HCT116 (cell line): ENCODE measurements around the gene ACHE. TPM values are rescaled to one million over a fixed set of nuclear protein-coding genes. Genes with fewer than 3 reads are reported as not detected.

Source experiments
- ATAC-seq: fragments of 200-7000 bp; cut with Tn5 transposase; 2 replicates; pipeline ENCODE4 v1.9.1; 2020; ENCODE audit warnings: mild to moderate bottlenecking, moderate library complexity
- BruUV-seq: library from RNA; stranded (reverse); fragments of 400-500 nt; replicated peaks from 2 replicates; lab custom pipeline; 2021; lab: Mats Ljungman, UMichigan
- CTCF ChIA-PET: fragments of 300-600 bp; sonication (Branson Sonifier 250); formaldehyde crosslinking; loops from one replicate; lab custom pipeline; 2021; ENCODE audit warnings: antibody characterized with exemption; lab: Charles Lee
- POLR2A ChIA-PET: fragments of 300-600, 350-600 bp; sonication (Branson Sonifier 250); formaldehyde crosslinking; loops from one replicate; lab custom pipeline; 2021; ENCODE audit warnings: antibody characterized with exemption; lab: Charles Lee
- RAD21 ChIA-PET, 2 experiments: fragments of 300-600 bp; sonication (Branson Sonifier 250); formaldehyde crosslinking; loops; one replicate each; lab custom pipeline; 2023; ENCODE audit warnings: low total read pairs in 2 of 2; ENCODE audit not compliant: uncharacterized antibody in 2 of 2, unreplicated experiment in 2 of 2, low non-redundant PET in 1 of 2; lab: Charles Lee
- DNase-seq: peaks from one replicate; pipeline ENCODE4 v3.0.0-alpha.2; 2010; ENCODE audit warnings: low read depth, low spot score
- H2AFZ ChIP-seq: fragments of 200-600 bp; shearing (Covaris generic), sonication (generic); 2 replicates; pipeline ENCODE4 v1.6.1; 2017; ENCODE audit warnings: low read depth, mixed run types, mixed read lengths, antibody characterized with exemption, low read length; ENCODE audit not compliant: poor library complexity, severe bottlenecking
- H3K27ac ChIP-seq: 2 replicates; pipeline ENCODE4 v1.5.1; 2012; ENCODE audit warnings: low read depth, low read length
- H3K27me3 ChIP-seq: fragments of 200-600 bp; sonication (generic); 2 replicates; pipeline ENCODE4 v1.6.1; 2016; ENCODE audit warnings: mixed run types, low read length, mixed read lengths; ENCODE audit not compliant: insufficient read depth
- H3K36me3 ChIP-seq, 2 experiments: fragments of 200-500 bp in 1 of 2; fragments of 200-600 bp in 1 of 2; sonication (Bioruptor generic) in 1 of 2; sonication (generic) in 1 of 2; 2 replicates each; pipeline versions ENCODE4 v1.5.1 to v1.6.1; 2014 to 2016; ENCODE audit warnings: low read length in 2 of 2, inconsistent platforms in 1 of 2, mixed read lengths in 1 of 2, mixed run types in 1 of 2; ENCODE audit not compliant: insufficient read depth in 2 of 2, control insufficient read depth in 1 of 2
- H3K4me1 ChIP-seq, 2 experiments: fragments of 200-600 bp in 1 of 2; sonication (generic) in 1 of 2; 2 replicates each; pipeline versions ENCODE4 v1.5.1 to v1.6.1; 2012 to 2017; ENCODE audit warnings: low read length in 2 of 2, inconsistent platforms in 1 of 2, mild to moderate bottlenecking in 1 of 2, mixed read lengths in 1 of 2, mixed run types in 1 of 2, moderate library complexity in 1 of 2; ENCODE audit not compliant: insufficient read depth in 2 of 2, control insufficient read depth in 1 of 2
- H3K4me2 ChIP-seq: fragments of 200-600 bp; sonication (generic); 2 replicates; pipeline ENCODE4 v1.6.1; 2017; ENCODE audit warnings: mixed run types, low read length, mixed read lengths
- H3K4me3 ChIP-seq, 2 experiments: fragments of 200-600 bp in 1 of 2; sonication (generic) in 1 of 2; replicated peaks in 1 of 2; 2 replicates each; pipeline ENCODE4 v1.5.1; 2011 to 2016; ENCODE audit warnings: low read length in 2 of 2, control low read depth in 1 of 2, low read depth in 1 of 2, mild to moderate bottlenecking in 1 of 2, mixed read lengths in 1 of 2, mixed run types in 1 of 2
- H3K79me2 ChIP-seq: fragments of 200-600 bp; sonication (generic); 2 replicates; pipeline ENCODE4 v1.6.1; 2017; ENCODE audit warnings: mild to moderate bottlenecking, mixed run types, low read length, moderate library complexity, mixed read lengths; ENCODE audit not compliant: insufficient read depth
- H3K9ac ChIP-seq: fragments of 200-600 bp; sonication (generic); 2 replicates; pipeline ENCODE4 v1.6.1; 2016; ENCODE audit warnings: low read length, mixed read lengths
- H3K9me2 ChIP-seq: fragments of 200-600 bp; sonication (generic), shearing (Covaris generic); 2 replicates; pipeline ENCODE4 v1.6.1; 2017; ENCODE audit warnings: mixed run types, mild to moderate bottlenecking, moderate library complexity; ENCODE audit not compliant: insufficient read depth
- H3K9me3 ChIP-seq, 2 experiments: fragments of 200-500 bp in 1 of 2; fragments of 200-600 bp in 1 of 2; sonication (Bioruptor generic) in 1 of 2; sonication (generic) in 1 of 2; 2 replicates each; pipeline ENCODE4 v1.6.1; 2014 to 2017; ENCODE audit warnings: low read length in 2 of 2, mixed read lengths in 2 of 2, inconsistent platforms in 1 of 2, low read depth in 1 of 2, mild to moderate bottlenecking in 1 of 2, mixed run types in 1 of 2, moderate library complexity in 1 of 2; ENCODE audit not compliant: control insufficient read depth in 1 of 2, insufficient read depth in 1 of 2
- H4K20me1 ChIP-seq: fragments of 200-600 bp; sonication (generic), shearing (Covaris generic); 2 replicates; pipeline ENCODE4 v1.6.1; 2017; ENCODE audit warnings: mixed run types, mild to moderate bottlenecking, moderate library complexity; ENCODE audit not compliant: insufficient read depth
- CEBPB ChIP-seq: IDR thresholded peaks from 2 replicates; pipeline ENCODE4 v1.6.1; 2012; ENCODE audit warnings: low read depth
- CTCF ChIP-seq, 3 experiments: fragments of 200-600 bp in 1 of 3; sonication (generic) in 1 of 3; IDR thresholded peaks in 2 of 3; conservative IDR thresholded peaks in 1 of 3; 2 replicates each; pipeline ENCODE4 v1.5.1; 2012 to 2017; ENCODE audit warnings: low read depth in 2 of 3, low read length in 2 of 3, antibody characterized with exemption in 1 of 3, borderline replicate concordance in 1 of 3, control low read depth in 1 of 3, mild to moderate bottlenecking in 1 of 3, mixed read lengths in 1 of 3, mixed run types in 1 of 3, moderate library complexity in 1 of 3; ENCODE audit not compliant: insufficient read depth in 1 of 3
- EGR1 ChIP-seq: IDR thresholded peaks from 2 replicates; pipeline ENCODE4 v1.6.1; 2012; ENCODE audit warnings: low read depth
- ELF1 ChIP-seq: IDR thresholded peaks from 2 replicates; pipeline ENCODE4 v1.6.1; 2012; ENCODE audit warnings: low read depth, borderline replicate concordance
- EZH2 ChIP-seq: fragments of 200-600 bp; sonication (generic); IDR thresholded peaks from 2 replicates; pipeline ENCODE4 v1.6.1; 2017; ENCODE audit warnings: antibody characterized with exemption, mixed run types
- EZH2phosphoT487 ChIP-seq: fragments of 200-600 bp; IDR thresholded peaks from 2 replicates; pipeline ENCODE4 v1.6.1; 2018; ENCODE audit warnings: antibody characterized with exemption, borderline replicate concordance
- JUND ChIP-seq: IDR thresholded peaks from 2 replicates; pipeline ENCODE4 v1.6.1; 2012
- MAX ChIP-seq: IDR thresholded peaks from 2 replicates; pipeline ENCODE4 v1.6.1; 2012
- POLR2A ChIP-seq: IDR thresholded peaks from 2 replicates; pipeline ENCODE4 v1.7.0; 2011; ENCODE audit warnings: borderline replicate concordance; ENCODE audit not compliant: insufficient read depth, insufficient read length; ENCODE audit errors: extremely low read depth
- SIN3A ChIP-seq: IDR thresholded peaks from 2 replicates; pipeline ENCODE4 v1.6.1; 2012; ENCODE audit warnings: low read depth
- SRF ChIP-seq: IDR thresholded peaks from 2 replicates; pipeline ENCODE4 v1.6.1; 2012; ENCODE audit warnings: low read depth
- YY1 ChIP-seq: IDR thresholded peaks from 2 replicates; pipeline ENCODE4 v1.6.1; 2011; ENCODE audit warnings: low read length, low read depth, moderate library complexity, mild to moderate bottlenecking; ENCODE audit not compliant: insufficient replicate concordance; ENCODE audit errors: extremely low read depth
- ZFX ChIP-seq: fragments of 450-650 bp; IDR thresholded peaks from 2 replicates; pipeline ENCODE4 v1.6.1; 2017
- ZNF274 ChIP-seq: fragments of 200-500 bp; sonication (Bioruptor generic); IDR thresholded peaks from 2 replicates; pipeline ENCODE4 v1.6.1; 2014; ENCODE audit warnings: mild to moderate bottlenecking, low read depth, low read length, inconsistent platforms
- intact Hi-C: fragments of 100-400 bp; cut with micrococcal nuclease; formaldehyde crosslinking; loops from 2 replicates; pipeline ENCODE4 v1.10.0; 2022
- total RNA-seq: library from RNA; stranded (reverse); gene quantifications from one replicate; pipeline ENCODE4 v1.2.1, GENCODE V29; 2021; ENCODE audit not compliant: unreplicated experiment
- TF ChIP-seq, protein P1 (sequence below): IDR thresholded peaks from 2 replicates; pipeline ENCODE4 v1.6.1; 2011; ENCODE audit warnings: mild to moderate bottlenecking, low read length, moderate library complexity; ENCODE audit not compliant: insufficient replicate concordance; ENCODE audit errors: extremely low read depth
- TF ChIP-seq, protein P2 (sequence below): IDR thresholded peaks from 2 replicates; pipeline ENCODE4 v1.6.1; 2012; ENCODE audit warnings: low read depth
- TF ChIP-seq, protein P3 (sequence below): IDR thresholded peaks from 2 replicates; pipeline ENCODE4 v1.6.1; 2012

ACHE gene
- total RNA-seq, 1 experiment from 2014 or later = 1.8 TPM

GRCh38 chr7:100895956-100896731, 456 bp upstream of the ACHE start:
- no peak overlapping the region for H3K27ac ChIP-seq
- ChIA-PET POLR2A (interaction anchor here (0.7 kb wide), 1 partner anchor 387 kb away, joined by 3 read pairs; no protein-coding TSS in a partner anchor), CTCF (interaction anchor here (1.4 to 2.7 kb wide), 2 partner anchors 386 to 387 kb away, joined by 6 to 8 read pairs; no protein-coding TSS in a partner anchor), RAD21 (no interaction called here)
- no TSS peak for BruUV-seq
- H3K27me3 ChIP-seq = no peaks in the 10 kb centered on the region; the same call in 1 of the 2 replicates
- intact Hi-C loops = loop anchor here (1.0 to 5.0 kb wide), 3 partner anchors 241 to 387 kb away; no protein-coding TSS in a partner anchor
- peaks cover 5 to 36% of the 10 kb centered on the region in 2 experiments for H3K4me1 ChIP-seq
- ATAC-seq = peak; percentile 50
- H3K4me3 ChIP-seq = peak overlapping the region; percentile 37 to 56
- DNase-seq = no peak
- peak overlapping the region; percentile 91 for H3K4me2 ChIP-seq
- no peak overlapping the region for H3K9ac ChIP-seq
- H3K36me3 ChIP-seq = no peaks in the 10 kb centered on the region
- H3K79me2 ChIP-seq = no peaks in the 10 kb centered on the region
- TF ChIP-seq CEBPB (no peak), EGR1 (no peak), CTCF (IDR thresholded peaks at IDR 0.05 in 2 of 3, conservative IDR thresholded peaks at IDR 0.05 in 1 of 3; ENCODE audit: borderline replicate concordance in 1 of 3, insufficient read depth in 1 of 3, low read depth in 2 of 3, low read length in 2 of 3) (no peak), ELF1 (no peak), EZH2phosphoT487 (no peak), YY1 (no peak), JUND (no peak), ZNF274 (no peak), ZFX (no peak), SIN3A (no peak), MAX (no peak), POLR2A (no peak), EZH2 (no peak), SRF (no peak)
- TF ChIP-seq, protein P1, sequence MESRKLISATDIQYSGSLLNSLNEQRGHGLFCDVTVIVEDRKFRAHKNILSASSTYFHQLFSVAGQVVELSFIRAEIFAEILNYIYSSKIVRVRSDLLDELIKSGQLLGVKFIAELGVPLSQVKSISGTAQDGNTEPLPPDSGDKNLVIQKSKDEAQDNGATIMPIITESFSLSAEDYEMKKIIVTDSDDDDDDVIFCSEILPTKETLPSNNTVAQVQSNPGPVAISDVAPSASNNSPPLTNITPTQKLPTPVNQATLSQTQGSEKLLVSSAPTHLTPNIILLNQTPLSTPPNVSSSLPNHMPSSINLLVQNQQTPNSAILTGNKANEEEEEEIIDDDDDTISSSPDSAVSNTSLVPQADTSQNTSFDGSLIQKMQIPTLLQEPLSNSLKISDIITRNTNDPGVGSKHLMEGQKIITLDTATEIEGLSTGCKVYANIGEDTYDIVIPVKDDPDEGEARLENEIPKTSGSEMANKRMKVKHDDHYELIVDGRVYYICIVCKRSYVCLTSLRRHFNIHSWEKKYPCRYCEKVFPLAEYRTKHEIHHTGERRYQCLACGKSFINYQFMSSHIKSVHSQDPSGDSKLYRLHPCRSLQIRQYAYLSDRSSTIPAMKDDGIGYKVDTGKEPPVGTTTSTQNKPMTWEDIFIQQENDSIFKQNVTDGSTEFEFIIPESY = no peak
- TF ChIP-seq, protein P2, sequence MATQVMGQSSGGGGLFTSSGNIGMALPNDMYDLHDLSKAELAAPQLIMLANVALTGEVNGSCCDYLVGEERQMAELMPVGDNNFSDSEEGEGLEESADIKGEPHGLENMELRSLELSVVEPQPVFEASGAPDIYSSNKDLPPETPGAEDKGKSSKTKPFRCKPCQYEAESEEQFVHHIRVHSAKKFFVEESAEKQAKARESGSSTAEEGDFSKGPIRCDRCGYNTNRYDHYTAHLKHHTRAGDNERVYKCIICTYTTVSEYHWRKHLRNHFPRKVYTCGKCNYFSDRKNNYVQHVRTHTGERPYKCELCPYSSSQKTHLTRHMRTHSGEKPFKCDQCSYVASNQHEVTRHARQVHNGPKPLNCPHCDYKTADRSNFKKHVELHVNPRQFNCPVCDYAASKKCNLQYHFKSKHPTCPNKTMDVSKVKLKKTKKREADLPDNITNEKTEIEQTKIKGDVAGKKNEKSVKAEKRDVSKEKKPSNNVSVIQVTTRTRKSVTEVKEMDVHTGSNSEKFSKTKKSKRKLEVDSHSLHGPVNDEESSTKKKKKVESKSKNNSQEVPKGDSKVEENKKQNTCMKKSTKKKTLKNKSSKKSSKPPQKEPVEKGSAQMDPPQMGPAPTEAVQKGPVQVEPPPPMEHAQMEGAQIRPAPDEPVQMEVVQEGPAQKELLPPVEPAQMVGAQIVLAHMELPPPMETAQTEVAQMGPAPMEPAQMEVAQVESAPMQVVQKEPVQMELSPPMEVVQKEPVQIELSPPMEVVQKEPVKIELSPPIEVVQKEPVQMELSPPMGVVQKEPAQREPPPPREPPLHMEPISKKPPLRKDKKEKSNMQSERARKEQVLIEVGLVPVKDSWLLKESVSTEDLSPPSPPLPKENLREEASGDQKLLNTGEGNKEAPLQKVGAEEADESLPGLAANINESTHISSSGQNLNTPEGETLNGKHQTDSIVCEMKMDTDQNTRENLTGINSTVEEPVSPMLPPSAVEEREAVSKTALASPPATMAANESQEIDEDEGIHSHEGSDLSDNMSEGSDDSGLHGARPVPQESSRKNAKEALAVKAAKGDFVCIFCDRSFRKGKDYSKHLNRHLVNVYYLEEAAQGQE = no peak
- TF ChIP-seq, protein P3, sequence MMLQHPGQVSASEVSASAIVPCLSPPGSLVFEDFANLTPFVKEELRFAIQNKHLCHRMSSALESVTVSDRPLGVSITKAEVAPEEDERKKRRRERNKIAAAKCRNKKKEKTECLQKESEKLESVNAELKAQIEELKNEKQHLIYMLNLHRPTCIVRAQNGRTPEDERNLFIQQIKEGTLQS = no peak
- H3K9me3 ChIP-seq = no peaks in the 10 kb centered on the region
- peak overlapping the region; percentile 74 for H2AFZ ChIP-seq
- no peaks in the 10 kb centered on the region for H3K9me2 ChIP-seq
- H4K20me1 ChIP-seq = no peaks in the 10 kb centered on the region
